H1 (cell line): ENCODE results near the gene AMBP. TPM values are rescaled to one million over a fixed set of nuclear protein-coding genes. Genes with fewer than 3 reads are reported as not detected.

Experiments
- CEBPB ChIP-seq: IDR thresholded peaks from 2 replicates; pipeline ENCODE4 v1.6.1; 2012; ENCODE audit warnings: low read depth, low read length
- POU5F1 ChIP-seq: IDR thresholded peaks from 2 replicates; pipeline ENCODE4 v1.6.1; 2011; ENCODE audit warnings: low read depth, mild to moderate bottlenecking, low read length, moderate library complexity
- polyA plus RNA-seq, 7 experiments: library from polyadenylated mRNA; depleted of rRNA in 3 of 7; stranded (reverse) in 5 of 7; unstranded in 2 of 7; fragments of >200 nt in 5 of 7; fragments of 200-250 nt in 2 of 7; gene quantifications; 1 replicate in 5 of 7; 2 replicates in 1 of 7; 4 replicates in 1 of 7; pipeline versions ENCODE4 v1.2.1 to v1.2.3, GENCODE V29; 2011 to 2013; ENCODE audit warnings: missing spikeins in 2 of 7, mixed read lengths in 2 of 7
- total RNA-seq: library from RNA; stranded (reverse); fragmentation: NEBNext Ultra II Directional; extraction: Animal tissue kit (Norgen Biotek cat#: 25700); gene quantifications from 2 replicates; pipeline ENCODE4 v1.2.1, GENCODE V29; 2021

Gene AMBP
- total and polyA plus RNA-seq, 2 of the 8 experiments (the other 6 are each of a cell fraction or from before 2014, with no cell fraction given) = 3.0 to 4.0 TPM

DNA sequence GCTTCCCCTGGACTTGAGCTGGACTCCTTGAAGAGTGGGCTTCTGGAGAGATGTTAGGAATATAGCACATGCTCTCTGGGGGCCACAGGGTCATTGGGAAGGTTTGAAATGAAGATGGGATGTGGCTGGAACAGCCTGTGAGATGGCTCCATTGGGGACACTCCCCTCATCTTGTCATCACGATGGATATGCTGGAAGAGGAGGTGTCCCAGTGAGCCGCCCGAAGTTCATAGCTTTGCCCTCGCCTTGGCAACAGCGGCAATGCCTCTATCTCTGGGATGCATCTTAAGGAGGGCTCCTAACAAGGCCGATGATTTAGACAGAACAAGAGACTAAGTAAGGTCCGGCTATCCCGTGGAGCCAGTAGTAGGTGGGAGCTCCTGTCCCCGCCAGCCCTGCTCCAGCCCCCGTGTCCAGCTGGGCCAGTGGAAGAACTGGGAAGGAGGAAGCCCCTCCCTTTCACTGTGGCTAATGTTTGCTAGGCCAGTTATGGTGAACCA lies 23.9 kb downstream of the AMBP start (continued):
- TF ChIP-seq POU5F1 (no peak), CEBPB (no peak)
- TF ChIP-seq, all 59 proteins: peak for 0
